Effector memory CD4-positive, alpha-beta T cell (primary cell): ENCODE results near the gene GPRC5C.
"Not testable (repeated sequence)": the region's sequence is repeated elsewhere in the genome, so short reads cannot be mapped to it uniquely, and the experiment has no call there.

Experiments used
- DNase-seq, 3 donors: peaks; one replicate each; pipeline ENCODE4 v3.0.0-alpha.2; 2020
- H3K27ac ChIP-seq: 2 replicates; pipeline ENCODE4 v1.7.0; 2013; ENCODE audit warnings: mild to moderate bottlenecking, low read length, moderate library complexity; ENCODE audit not compliant: insufficient read depth, poor library complexity, severe bottlenecking
- H3K27me3 ChIP-seq: replicated peaks from 2 replicates; pipeline ENCODE4 v1.7.0; 2013; ENCODE audit warnings: mild to moderate bottlenecking, low read length; ENCODE audit not compliant: insufficient read depth, control insufficient read depth, poor library complexity, severe bottlenecking
- H3K36me3 ChIP-seq: 2 replicates; pipeline ENCODE4 v1.7.0; 2013; ENCODE audit warnings: mild to moderate bottlenecking, low read length, moderate library complexity; ENCODE audit not compliant: control insufficient read depth, insufficient read depth
- H3K4me1 ChIP-seq: 2 replicates; pipeline ENCODE4 v1.7.0; 2013; ENCODE audit warnings: low read length, mild to moderate bottlenecking; ENCODE audit not compliant: control insufficient read depth, insufficient read depth, poor library complexity, severe bottlenecking
- H3K4me3 ChIP-seq: 2 replicates; pipeline ENCODE4 v1.7.0; 2013; ENCODE audit warnings: low read length, low read depth, mild to moderate bottlenecking; ENCODE audit not compliant: insufficient read depth, poor library complexity, severe bottlenecking
- H3K9me3 ChIP-seq: 2 replicates; pipeline ENCODE4 v1.7.0; 2013; ENCODE audit warnings: mild to moderate bottlenecking, low read length, moderate library complexity; ENCODE audit not compliant: control insufficient read depth

Gene GPRC5C

DNA sequence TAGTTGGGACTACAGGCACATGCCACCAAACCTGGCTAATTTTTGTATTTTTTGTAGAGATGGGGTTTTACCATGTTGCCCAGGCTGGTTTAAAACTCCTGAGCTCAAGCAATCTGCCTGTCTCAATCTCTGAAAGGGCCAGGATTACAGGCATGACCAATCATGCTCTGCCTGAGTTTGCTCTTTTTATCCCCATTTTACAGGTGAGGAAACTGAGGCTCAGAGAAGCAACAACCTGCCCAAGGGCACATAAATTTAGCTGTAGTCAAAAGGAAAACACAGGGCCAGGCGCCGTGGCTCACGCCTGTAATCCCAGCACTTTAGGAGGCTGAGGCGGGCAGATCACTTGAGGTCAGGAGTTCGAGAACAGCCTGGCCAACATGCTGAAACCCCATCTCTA is 26.6 kb upstream of the GPRC5C start:
- not testable (repeated sequence) for H3K4me3 ChIP-seq, H3K9me3 ChIP-seq, H3K27ac ChIP-seq, DNase-seq, H3K27me3 ChIP-seq, H3K36me3 ChIP-seq, H3K4me1 ChIP-seq

DNA sequence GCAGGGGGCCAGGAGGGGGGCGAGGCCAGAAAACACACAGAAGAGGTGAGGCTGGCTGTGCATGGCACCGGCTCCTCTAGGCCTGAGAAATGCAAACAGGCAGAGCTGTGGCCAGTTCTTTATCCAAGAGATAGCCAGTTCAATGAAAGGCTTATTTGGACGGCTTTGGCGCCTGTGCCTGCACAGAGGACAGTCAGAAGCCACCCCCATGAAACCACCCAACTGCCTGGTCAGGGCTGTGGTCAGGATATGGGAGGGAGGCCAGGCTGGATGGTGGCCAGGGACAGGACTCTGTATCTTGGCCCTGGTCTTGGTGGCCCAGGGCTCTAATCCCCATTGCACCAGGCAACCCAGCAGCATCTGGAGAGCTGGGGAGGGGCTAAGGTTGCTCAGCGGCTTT is 24.5 kb upstream of the GPRC5C start:
- H3K4me3 ChIP-seq, result no peak overlapping the region
- no peaks in the 10 kb centered on the region for H3K27me3 ChIP-seq
- DNase-seq, result no peak

DNA sequence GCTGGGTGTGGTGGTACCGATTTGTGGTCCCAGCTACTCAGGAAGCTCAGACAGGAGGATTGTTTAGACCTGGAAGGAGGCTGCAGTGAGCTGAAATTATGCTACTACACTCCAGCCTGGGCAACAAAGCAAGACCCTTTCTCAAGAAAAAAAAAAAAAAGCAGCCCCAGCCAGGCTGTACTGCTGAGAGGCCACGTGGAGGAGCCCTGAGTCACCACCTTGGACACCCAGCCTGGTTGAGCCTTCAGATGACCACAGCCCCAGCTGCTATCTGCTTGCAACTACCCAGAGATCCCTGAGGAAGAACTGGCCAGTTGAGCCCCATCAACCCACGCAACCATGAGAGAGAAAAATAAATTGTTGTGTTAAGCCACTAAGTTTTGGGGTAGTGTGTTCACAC is 23.6 kb upstream of the GPRC5C start:
- H3K4me3 ChIP-seq, result no peak overlapping the region
- H3K27me3 ChIP-seq, result no peaks in the 10 kb centered on the region
- H3K27ac ChIP-seq, result no peak overlapping the region
- no peaks in the 10 kb centered on the region for H3K4me1 ChIP-seq
- no peaks in the 10 kb centered on the region for H3K36me3 ChIP-seq
- no peak for DNase-seq
- no peaks in the 10 kb centered on the region for H3K9me3 ChIP-seq

More for the DNA sequence above, 24.5 kb upstream of the GPRC5C start:
- Histone ChIP-seq H3K36me3 (no peaks in the 10 kb centered on the region), H3K9me3 (no peaks in the 10 kb centered on the region), H3K4me1 (no peaks in the 10 kb centered on the region), H3K27ac (no peak overlapping the region)

DNA sequence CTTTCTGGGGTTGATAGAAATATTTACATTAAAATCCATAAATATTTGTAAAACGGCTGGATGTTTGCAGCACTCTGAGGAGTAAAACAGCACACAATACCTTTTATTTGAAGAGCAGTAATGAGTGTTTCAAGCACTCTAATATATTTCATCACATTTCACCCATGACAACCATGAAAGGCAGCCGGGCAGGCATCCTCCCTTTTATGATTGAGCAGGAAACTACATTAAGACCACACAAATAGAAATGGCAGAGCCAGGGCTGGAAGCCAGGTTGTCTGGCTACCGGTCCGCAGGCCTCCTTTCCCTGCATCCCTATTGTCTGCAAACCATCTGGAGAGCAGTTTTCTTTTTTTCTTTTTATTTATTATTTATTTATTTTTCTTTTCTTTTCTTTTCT is 23.1 kb upstream of the GPRC5C start:
- H3K27ac ChIP-seq, result no peak overlapping the region
- no peaks in the 10 kb centered on the region for H3K36me3 ChIP-seq
- H3K4me3 ChIP-seq, result no peak overlapping the region
- H3K27me3 ChIP-seq, result no peaks in the 10 kb centered on the region
- DNase-seq, result no peak
- H3K4me1 ChIP-seq, result no peaks in the 10 kb centered on the region
- H3K9me3 ChIP-seq, result no peaks in the 10 kb centered on the region

DNA sequence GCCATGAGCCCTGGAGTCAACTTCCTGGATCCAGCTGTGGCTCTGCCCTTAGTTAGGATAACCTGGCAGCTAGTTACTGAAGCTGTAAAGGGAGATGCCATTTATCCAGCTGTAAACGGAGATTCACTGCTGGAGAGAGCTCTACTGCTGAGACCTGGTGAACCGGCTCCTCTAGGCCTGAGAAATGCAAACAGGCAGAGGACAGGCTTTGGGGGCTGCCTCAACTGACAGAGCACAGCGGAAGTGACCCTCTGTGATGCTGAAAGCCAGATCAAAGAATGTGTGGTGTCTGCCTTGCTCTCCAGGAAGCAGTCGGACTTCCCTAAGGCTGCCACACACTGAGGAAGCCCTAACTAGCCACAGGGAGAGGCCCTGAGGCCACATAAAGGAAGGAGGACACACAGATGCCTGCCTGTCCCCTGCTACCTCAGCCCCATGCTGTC is 21.9 kb upstream of the GPRC5C start:
- DNase-seq, result no peak
- Histone ChIP-seq H3K4me3 (no peak overlapping the region), H3K4me1 (no peaks in the 10 kb centered on the region), H3K9me3 (no peaks in the 10 kb centered on the region), H3K36me3 (no peaks in the 10 kb centered on the region), H3K27ac (no peak overlapping the region), H3K27me3 (no peaks in the 10 kb centered on the region)

DNA sequence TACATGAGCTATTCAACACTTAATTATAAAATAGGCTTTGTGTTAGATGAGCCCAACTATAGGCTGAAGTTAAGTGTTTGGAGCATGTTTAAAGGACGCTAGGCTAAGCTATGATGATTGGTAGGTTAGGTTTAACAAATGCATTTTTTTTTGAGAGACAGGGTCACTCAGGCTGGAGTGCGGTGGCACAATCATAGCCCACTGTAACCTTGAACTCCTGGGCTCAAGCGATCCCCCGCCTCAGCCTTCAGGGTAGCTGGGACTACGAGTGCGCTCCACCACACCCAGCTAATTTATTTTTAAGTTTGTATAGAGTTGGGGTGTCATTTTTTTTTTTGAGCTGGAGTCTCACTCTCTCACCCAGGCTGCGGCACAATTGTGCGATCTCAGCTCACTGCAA is 19.3 kb upstream of the GPRC5C start:
- no peaks in the 10 kb centered on the region for H3K9me3 ChIP-seq
- DNase-seq, result no peak
- no peaks in the 10 kb centered on the region for H3K27me3 ChIP-seq
- H3K36me3 ChIP-seq, result no peaks in the 10 kb centered on the region
- H3K4me3 ChIP-seq, result no peak overlapping the region
- no peak overlapping the region for H3K27ac ChIP-seq
- H3K4me1 ChIP-seq, result no peaks in the 10 kb centered on the region

DNA sequence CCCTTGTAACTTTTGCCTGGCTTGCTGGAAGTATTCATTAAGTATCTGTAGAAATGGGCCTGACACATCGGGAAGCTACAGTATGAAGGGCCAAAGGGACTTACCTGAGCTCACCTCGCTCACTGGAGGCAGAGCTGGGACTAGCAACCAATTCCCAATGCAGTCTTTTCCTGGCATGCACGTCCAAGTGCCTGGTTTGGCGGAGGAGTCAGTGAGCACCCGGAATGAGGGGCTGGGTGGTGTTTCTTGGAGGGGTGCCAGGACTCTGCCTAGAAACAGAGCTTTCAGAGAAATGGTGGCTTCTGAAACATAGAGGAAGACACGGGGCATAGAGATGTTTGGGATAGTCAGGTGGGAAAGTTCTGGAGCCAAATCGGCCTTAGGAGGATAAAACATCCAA is 18.4 kb upstream of the GPRC5C start:
- no peak overlapping the region for H3K27ac ChIP-seq
- H3K9me3 ChIP-seq, result no peaks in the 10 kb centered on the region
- H3K4me1 ChIP-seq, result no peaks in the 10 kb centered on the region
- H3K4me3 ChIP-seq, result no peak overlapping the region
- no peak for DNase-seq
- H3K27me3 ChIP-seq, result no peaks in the 10 kb centered on the region
- H3K36me3 ChIP-seq, result no peaks in the 10 kb centered on the region

DNA sequence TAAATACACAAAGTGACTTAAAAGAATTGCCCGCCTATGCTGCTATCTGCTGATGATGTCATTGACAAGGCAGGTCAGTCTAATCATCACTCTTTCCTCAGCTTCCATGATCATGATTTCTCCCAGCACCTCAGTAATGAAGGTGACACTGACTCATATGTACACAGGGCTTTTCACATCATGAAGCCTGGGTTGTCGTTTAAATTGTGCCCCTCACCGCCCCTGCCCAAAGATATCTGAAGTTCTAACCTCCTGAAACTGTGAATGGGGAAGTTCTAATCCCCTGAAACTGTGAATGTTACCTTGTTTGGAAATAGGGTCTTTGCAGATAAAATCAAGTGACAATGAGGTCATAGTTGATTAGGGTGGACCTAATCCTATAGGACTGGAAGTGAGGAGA is 17.4 kb upstream of the GPRC5C start:
- Histone ChIP-seq H3K9me3 (no peaks in the 10 kb centered on the region), H3K36me3 (no peaks in the 10 kb centered on the region), H3K4me1 (no peaks in the 10 kb centered on the region), H3K27me3 (no peaks in the 10 kb centered on the region), H3K4me3 (no peak overlapping the region), H3K27ac (no peak overlapping the region)
- no peak for DNase-seq

DNA sequence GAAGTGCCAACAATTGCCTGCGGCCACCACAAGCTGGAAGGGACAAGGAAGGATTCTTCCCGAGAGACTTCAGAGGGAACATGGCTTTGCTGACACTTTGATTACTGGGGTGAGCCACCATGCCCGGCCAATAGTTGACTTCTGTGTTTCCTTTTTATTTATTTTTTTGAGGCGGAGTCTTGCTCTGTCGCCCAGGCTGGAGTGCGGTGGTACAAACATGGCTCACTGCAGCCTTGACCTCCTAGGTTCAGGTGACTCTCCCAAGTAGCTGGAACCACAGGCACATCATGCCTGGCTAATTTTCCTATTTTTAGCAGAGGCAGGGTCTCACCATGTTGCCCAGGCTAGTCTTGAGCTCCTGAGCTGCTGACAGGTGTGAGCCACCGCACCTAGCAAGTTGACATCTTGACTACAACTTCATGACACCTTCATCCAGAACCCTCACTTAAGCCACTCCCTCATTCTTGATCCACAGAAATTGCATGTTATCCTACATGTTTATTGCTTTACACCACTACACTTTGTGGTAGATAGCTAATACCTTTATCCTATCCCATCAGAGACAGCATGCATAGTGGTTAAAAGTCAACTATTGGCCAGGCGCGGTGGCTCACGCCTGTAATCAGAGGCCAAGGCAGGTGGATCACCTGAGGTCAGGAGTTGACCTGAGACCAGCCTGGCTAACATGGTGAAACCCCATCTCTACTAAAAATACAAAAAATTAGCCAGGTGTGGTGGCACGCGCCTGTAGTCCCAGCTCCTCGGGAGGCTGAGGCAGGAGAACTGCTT is 16.1 kb upstream of the GPRC5C start:
- Histone ChIP-seq H3K9me3 (no peaks in the 10 kb centered on the region), H3K27ac (no peak overlapping the region)

DNA sequence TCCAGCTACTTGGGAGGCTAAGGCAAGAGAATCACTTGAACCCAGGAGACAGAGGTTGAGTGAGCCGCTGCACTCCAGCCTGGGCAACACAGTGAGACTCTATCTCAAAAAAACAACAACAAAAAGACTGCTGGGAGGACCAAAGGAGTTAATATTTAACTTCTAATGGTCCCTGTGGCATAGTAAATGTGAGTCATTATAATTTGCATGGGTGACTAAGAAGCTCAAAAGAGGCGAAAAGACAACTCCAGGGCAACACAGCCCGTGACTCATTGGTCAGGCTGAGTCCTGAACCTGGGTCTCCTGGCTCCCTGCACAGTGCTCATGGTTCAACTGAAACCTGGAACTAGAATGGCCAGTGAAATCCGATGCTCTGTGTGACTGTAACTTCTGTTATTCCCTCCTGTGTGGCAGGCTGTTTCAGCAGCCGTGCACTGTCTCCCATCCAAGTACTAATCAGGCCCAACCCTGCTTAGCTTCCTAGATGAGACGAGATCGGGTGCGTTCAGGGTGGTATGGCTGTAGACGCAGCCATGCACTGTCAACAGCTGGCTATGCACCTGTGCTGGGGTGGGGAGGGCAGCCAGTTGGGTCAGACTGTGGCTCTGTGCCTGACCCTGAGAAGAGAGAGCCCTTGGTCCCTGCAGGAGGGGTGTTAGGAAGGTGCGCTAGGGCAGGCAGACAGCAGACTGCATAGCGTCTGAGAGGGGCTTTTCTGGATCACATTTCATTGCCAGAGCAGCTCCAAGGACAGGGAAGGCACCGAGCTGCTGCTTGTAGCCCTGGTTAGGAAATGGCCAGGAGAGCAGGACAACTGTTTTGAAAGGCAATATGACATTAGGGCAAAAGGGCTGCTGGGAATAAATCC is 14.5 kb upstream of the GPRC5C start:
- Histone ChIP-seq H3K9me3 (no peaks in the 10 kb centered on the region), H3K4me1 (no peaks in the 10 kb centered on the region), H3K36me3 (no peaks in the 10 kb centered on the region), H3K4me3 (no peak overlapping the region), H3K27ac (no peak overlapping the region), H3K27me3 (no peaks in the 10 kb centered on the region)
- DNase-seq, result no peak

More for the DNA sequence above, 16.1 kb upstream of the GPRC5C start:
- Histone ChIP-seq H3K4me3 (no peak overlapping the region), H3K27me3 (no peaks in the 10 kb centered on the region), H3K4me1 (no peaks in the 10 kb centered on the region), H3K36me3 (no peaks in the 10 kb centered on the region)
- DNase-seq, result no peak
